Measurements from ENCODE around the gene CFAP54.

- TF ChIP-seq CBX2 (IDR thresholded peaks at IDR 0.05; ENCODE audit: borderline replicate concordance, low read depth) = no peak
- TF ChIP-seq HOXA7 (CRISPR knock-in tag; IDR thresholded peaks at IDR 0.05) = no peak
- TF ChIP-seq MAX (IDR thresholded peaks at IDR 0.05) = no peak
- no peak for TF ChIP-seq POLR2A (IDR thresholded peaks at IDR 0.05; ENCODE audit: low read length)
- no peak for TF ChIP-seq CTCF (IDR thresholded peaks at IDR 0.05)
- TF ChIP-seq HMGXB4 (CRISPR knock-in tag; IDR thresholded peaks at IDR 0.05; ENCODE audit: borderline replicate concordance) = no peak
- TF ChIP-seq EP300 (IDR thresholded peaks at IDR 0.05) = no peak
- TF ChIP-seq RFX5 (IDR thresholded peaks at IDR 0.05) = no peak
- TF ChIP-seq HEYL (CRISPR knock-in tag; IDR thresholded peaks at IDR 0.05) = no peak
- TF ChIP-seq KDM5A (IDR thresholded peaks at IDR 0.05) = no peak
- TF ChIP-seq MAFK (IDR thresholded peaks at IDR 0.05; ENCODE audit: partially characterized antibody) = no peak
These were observed 181.0 kb downstream of the CFAP54 start for GRCh38 chr12:96670334-96670899.
